PC-9 (cell line): ENCODE data around the gene NELL1.

Source experiments
- EZH2 ChIP-seq: fragments of 200-600 bp; sonication (generic); IDR thresholded peaks from 2 replicates; pipeline ENCODE4 v1.8.0; 2017; ENCODE audit warnings: antibody characterized with exemption, low read depth
- TF ChIP-seq, protein P1 (sequence below): fragments of 200-600 bp; sonication (generic); conservative IDR thresholded peaks from 2 replicates; pipeline ENCODE4 v1.6.1; 2017; ENCODE audit warnings: mixed run types, antibody characterized with exemption, mild to moderate bottlenecking, moderate library complexity

DNA sequence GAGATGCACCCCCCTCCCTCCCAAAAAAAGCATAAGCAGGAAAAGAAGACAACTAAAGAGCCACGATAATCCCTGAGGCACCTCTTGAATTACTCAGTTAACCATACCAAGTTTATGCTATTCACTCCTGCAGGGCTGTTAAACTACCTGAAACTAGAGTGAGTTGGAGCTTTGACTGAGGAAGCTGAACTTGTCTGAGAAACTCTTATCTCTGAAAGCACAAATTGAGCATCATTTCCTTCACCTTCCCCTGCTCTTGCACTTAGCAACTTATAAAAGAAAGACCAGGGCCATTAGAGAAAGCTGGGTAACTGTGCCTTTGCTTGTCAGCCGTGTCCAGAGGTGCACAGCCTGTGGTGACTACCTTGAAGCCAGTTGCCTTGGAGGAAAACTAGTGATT is 745.6 kb downstream of the NELL1 start:
- TF ChIP-seq, protein P1, sequence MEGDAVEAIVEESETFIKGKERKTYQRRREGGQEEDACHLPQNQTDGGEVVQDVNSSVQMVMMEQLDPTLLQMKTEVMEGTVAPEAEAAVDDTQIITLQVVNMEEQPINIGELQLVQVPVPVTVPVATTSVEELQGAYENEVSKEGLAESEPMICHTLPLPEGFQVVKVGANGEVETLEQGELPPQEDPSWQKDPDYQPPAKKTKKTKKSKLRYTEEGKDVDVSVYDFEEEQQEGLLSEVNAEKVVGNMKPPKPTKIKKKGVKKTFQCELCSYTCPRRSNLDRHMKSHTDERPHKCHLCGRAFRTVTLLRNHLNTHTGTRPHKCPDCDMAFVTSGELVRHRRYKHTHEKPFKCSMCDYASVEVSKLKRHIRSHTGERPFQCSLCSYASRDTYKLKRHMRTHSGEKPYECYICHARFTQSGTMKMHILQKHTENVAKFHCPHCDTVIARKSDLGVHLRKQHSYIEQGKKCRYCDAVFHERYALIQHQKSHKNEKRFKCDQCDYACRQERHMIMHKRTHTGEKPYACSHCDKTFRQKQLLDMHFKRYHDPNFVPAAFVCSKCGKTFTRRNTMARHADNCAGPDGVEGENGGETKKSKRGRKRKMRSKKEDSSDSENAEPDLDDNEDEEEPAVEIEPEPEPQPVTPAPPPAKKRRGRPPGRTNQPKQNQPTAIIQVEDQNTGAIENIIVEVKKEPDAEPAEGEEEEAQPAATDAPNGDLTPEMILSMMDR, result no peak
- no peak for TF ChIP-seq EZH2
